GM23338 (cell line): ENCODE data around the gene SEMA6D. TPM values are rescaled to one million over a fixed set of nuclear protein-coding genes. Genes with fewer than 3 reads are reported as not detected.

ENCODE experiments used
- ATAC-seq: fragments of 200-7000 bp; cut with Tn5 transposase; 3 replicates; pipeline ENCODE4 v1.9.1; 2020
- DNase-seq: peaks from one replicate; pipeline ENCODE4 v3.0.0-alpha.2; 2015; ENCODE audit warnings: low spot score
- H2AFZ ChIP-seq: fragments of 200-600 bp; sonication (generic); 2 replicates; pipeline ENCODE4 v1.8.0; 2016; ENCODE audit warnings: antibody characterized with exemption, mild to moderate bottlenecking, moderate library complexity
- H3F3A ChIP-seq: fragments of 200-600 bp; sonication (generic); replicated peaks from 2 replicates; pipeline ENCODE4 v1.8.0; 2017; ENCODE audit warnings: antibody characterized with exemption, mixed run types, low read depth
- H3K27ac ChIP-seq: fragments of 200-600 bp; sonication (generic); 2 replicates; pipeline ENCODE4 v1.6.1; 2016; ENCODE audit warnings: low read depth
- H3K27me3 ChIP-seq: fragments of 200-600 bp; sonication (generic); 2 replicates; pipeline ENCODE4 v1.8.0; 2016; ENCODE audit warnings: mild to moderate bottlenecking, mixed run types, moderate library complexity; ENCODE audit not compliant: insufficient read depth
- H3K36me3 ChIP-seq: fragments of 200-600 bp; sonication (generic); 2 replicates; pipeline ENCODE4 v1.8.0; 2016; ENCODE audit warnings: mild to moderate bottlenecking; ENCODE audit not compliant: insufficient read depth
- H3K4me1 ChIP-seq: fragments of 200-600 bp; sonication (generic); 2 replicates; pipeline ENCODE4 v1.8.0; 2016; ENCODE audit warnings: mild to moderate bottlenecking, moderate library complexity; ENCODE audit not compliant: insufficient read depth
- H3K4me2 ChIP-seq: fragments of 200-600 bp; sonication (generic); 2 replicates; pipeline ENCODE4 v1.7.1; 2017; ENCODE audit warnings: mixed run types
- H3K4me3 ChIP-seq: fragments of 200-600 bp; sonication (generic); 2 replicates; pipeline ENCODE4 v1.6.1; 2016; ENCODE audit warnings: mixed run types
- H3K79me2 ChIP-seq: fragments of 200-600 bp; sonication (generic); replicated peaks from 2 replicates; pipeline ENCODE4 v1.8.0; 2017; ENCODE audit warnings: mild to moderate bottlenecking; ENCODE audit not compliant: insufficient read depth
- H3K9me2 ChIP-seq: fragments of 200-600 bp; sonication (generic); 2 replicates; pipeline ENCODE4 v1.8.0; 2017; ENCODE audit not compliant: insufficient read depth
- H4K20me1 ChIP-seq: fragments of 200-600 bp; sonication (generic); replicated peaks from 2 replicates; pipeline ENCODE4 v1.8.0; 2017; ENCODE audit warnings: mild to moderate bottlenecking; ENCODE audit not compliant: insufficient read depth
- H3K27ac Mint-ChIP-seq: 2 replicates; pipeline ENCODE4 v1.8.0; 2020; ENCODE audit warnings: inconsistent platforms, mild to moderate bottlenecking, moderate library complexity, mixed read lengths
- H3K27me3 Mint-ChIP-seq: 3 replicates; pipeline ENCODE4 v1.8.0; 2022; ENCODE audit warnings: low read depth, mild to moderate bottlenecking, moderate library complexity, mixed read lengths, inconsistent platforms; ENCODE audit not compliant: insufficient read depth, poor library complexity
- H3K36me3 Mint-ChIP-seq: 3 replicates; pipeline ENCODE4 v1.8.0; 2021; ENCODE audit warnings: low read depth, mild to moderate bottlenecking, inconsistent platforms, moderate library complexity, mixed read lengths
- H3K4me1 Mint-ChIP-seq: 3 replicates; pipeline ENCODE4 v1.8.0; 2020; ENCODE audit warnings: mild to moderate bottlenecking, inconsistent platforms, mixed read lengths
- H3K4me3 Mint-ChIP-seq: 3 replicates; pipeline ENCODE4 v1.8.0; 2021; ENCODE audit warnings: moderate library complexity, mild to moderate bottlenecking, inconsistent platforms, mixed read lengths
- H3K9me3 Mint-ChIP-seq: 3 replicates; pipeline ENCODE4 v1.8.0; 2020; ENCODE audit warnings: moderate library complexity, mild to moderate bottlenecking, inconsistent platforms, mixed read lengths
- EZH2 ChIP-seq: fragments of 200-600 bp; sonication (generic); IDR thresholded peaks from one replicate; pipeline ENCODE4 v1.8.0; 2017; ENCODE audit warnings: antibody characterized with exemption, mild to moderate bottlenecking, low read depth; ENCODE audit not compliant: unreplicated experiment
- EZH2phosphoT487 ChIP-seq: fragments of 200-600 bp; sonication (generic); IDR thresholded peaks from one replicate; pipeline ENCODE4 v1.8.1; 2018; ENCODE audit warnings: antibody characterized with exemption; ENCODE audit not compliant: unreplicated experiment
- JUNB ChIP-seq: IDR thresholded peaks from one replicate; pipeline ENCODE4 v1.6.1; 2016; ENCODE audit warnings: antibody characterized with exemption; ENCODE audit not compliant: unreplicated experiment
- NANOG ChIP-seq: IDR thresholded peaks from 2 replicates; pipeline ENCODE4 v1.6.1; 2016; ENCODE audit warnings: antibody characterized with exemption, borderline replicate concordance
- REST ChIP-seq: IDR thresholded peaks from one replicate; pipeline ENCODE4 v1.6.1; 2018; ENCODE audit warnings: antibody characterized with exemption; ENCODE audit not compliant: unreplicated experiment
- STAT1 ChIP-seq: IDR thresholded peaks from one replicate; pipeline ENCODE4 v1.6.1; 2016; ENCODE audit warnings: antibody characterized with exemption; ENCODE audit not compliant: unreplicated experiment
- ZNF114 ChIP-seq: fragments of 250-450 bp; sonication (Bioruptor Pico); IDR thresholded peaks from 2 replicates; pipeline ENCODE4 v1.5.0; 2020; ENCODE audit warnings: mild to moderate bottlenecking, moderate library complexity
- ZNF331 ChIP-seq: fragments of 250-450 bp; sonication (Bioruptor Pico); IDR thresholded peaks from 2 replicates; pipeline ENCODE4 v1.5.0; 2020; ENCODE audit warnings: low read depth, mild to moderate bottlenecking, moderate library complexity
- polyA plus RNA-seq: library from polyadenylated mRNA; unstranded; fragments of >200 nt; fragmentation: Nextera tagmentation; extraction: Ambion mirVana; gene quantifications from 2 replicates; pipeline ENCODE4 v1.2.1, GENCODE V29; 2016
- total RNA-seq: library from RNA; depleted of rRNA; stranded (reverse); fragments of >200 nt; shearing (Covaris generic); gene quantifications from 2 replicates; pipeline ENCODE4 v1.2.3, GENCODE V29; 2014
- TF ChIP-seq, protein P1 (sequence below): IDR thresholded peaks from 2 replicates; pipeline ENCODE4 v1.6.1; 2016; ENCODE audit warnings: antibody characterized with exemption

Gene SEMA6D
- total and polyA plus RNA-seq, 2 experiments from 2014 or later: 0.37 to 0.97 TPM

DNA sequence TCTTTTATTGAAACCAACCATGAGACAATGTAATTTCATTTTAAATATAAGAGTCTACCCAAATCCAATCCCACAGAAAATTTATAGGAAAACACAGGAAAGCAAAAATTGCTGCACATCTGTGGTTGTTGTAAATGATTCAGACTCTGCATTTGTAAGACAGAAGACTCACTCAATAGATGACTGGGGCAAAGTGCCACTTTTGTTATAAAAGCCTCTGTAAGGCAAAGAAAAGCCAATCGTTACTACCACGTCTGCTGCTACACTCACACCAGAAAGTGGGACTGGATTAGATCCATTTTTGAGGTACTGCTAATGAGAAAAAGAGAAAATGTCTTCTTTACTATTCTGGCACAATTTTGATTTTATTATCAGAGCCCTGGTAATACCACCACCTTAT is 74.9 kb downstream of the SEMA6D start:
- H3K4me3 Mint-ChIP-seq: no peak overlapping the region
- H3K27me3 Mint-ChIP-seq: no peaks in the 10 kb centered on the region
- Histone ChIP-seq H4K20me1 (no peaks in the 10 kb centered on the region), H3K4me3 (no peak overlapping the region), H2AFZ (no peak overlapping the region), H3K9me2 (no peaks in the 10 kb centered on the region), H3K27ac (no peak overlapping the region), H3K4me2 (no peak overlapping the region), H3K79me2 (no peaks in the 10 kb centered on the region; the same call in 1 of the 2 replicates), H3F3A (no peaks in the 10 kb centered on the region), H3K4me1 (peaks cover 23% of the 10 kb centered on the region), H3K27me3 (no peaks in the 10 kb centered on the region), H3K36me3 (no peaks in the 10 kb centered on the region)
- no peaks in the 10 kb centered on the region for H3K36me3 Mint-ChIP-seq
- no peaks in the 10 kb centered on the region for H3K9me3 Mint-ChIP-seq
- ATAC-seq (no peak), DNase-seq (no peak)
- peaks cover 16% of the 10 kb centered on the region for H3K4me1 Mint-ChIP-seq
- no peak overlapping the region for H3K27ac Mint-ChIP-seq
- TF ChIP-seq ZNF331 (CRISPR knock-in tag) (no peak), NANOG (no peak), STAT1 (no peak), JUNB (no peak), ZNF114 (CRISPR knock-in tag) (no peak), REST (no peak), EZH2 (no peak)

DNA sequence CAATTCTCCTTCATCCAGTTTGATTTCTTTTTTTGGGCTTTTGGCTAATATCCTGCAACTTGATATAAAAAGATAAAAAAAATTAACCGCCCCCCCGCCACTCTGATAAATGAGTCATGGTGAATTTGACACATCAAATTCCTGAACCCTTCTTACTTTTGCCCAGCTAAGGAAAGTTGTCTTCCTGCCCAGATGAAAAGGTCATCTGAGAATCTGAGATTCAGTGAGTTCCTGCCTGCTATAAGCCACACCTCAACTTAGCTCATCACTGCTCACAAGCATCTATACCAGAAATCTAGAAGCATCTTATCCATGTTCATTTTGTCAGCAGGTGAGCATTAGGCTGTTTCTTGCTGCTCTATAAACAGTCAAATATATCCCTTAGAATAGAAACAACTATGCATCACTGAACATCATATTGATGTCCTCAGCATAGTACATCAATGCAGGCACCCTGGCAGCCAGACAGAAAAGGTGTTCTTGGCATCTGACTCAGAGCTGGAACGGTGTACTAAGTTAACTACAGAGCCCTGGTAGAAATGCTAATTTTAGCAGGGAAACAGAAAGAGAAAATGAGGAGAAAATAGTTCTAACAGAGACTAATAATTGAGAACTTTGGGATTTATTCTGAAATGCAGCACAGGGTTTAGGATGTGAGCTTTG is 77.1 kb downstream of the SEMA6D start:
- no peaks in the 10 kb centered on the region for H3K36me3 ChIP-seq
- no peak for TF ChIP-seq ZNF331 (CRISPR knock-in tag)
- TF ChIP-seq, protein P1, sequence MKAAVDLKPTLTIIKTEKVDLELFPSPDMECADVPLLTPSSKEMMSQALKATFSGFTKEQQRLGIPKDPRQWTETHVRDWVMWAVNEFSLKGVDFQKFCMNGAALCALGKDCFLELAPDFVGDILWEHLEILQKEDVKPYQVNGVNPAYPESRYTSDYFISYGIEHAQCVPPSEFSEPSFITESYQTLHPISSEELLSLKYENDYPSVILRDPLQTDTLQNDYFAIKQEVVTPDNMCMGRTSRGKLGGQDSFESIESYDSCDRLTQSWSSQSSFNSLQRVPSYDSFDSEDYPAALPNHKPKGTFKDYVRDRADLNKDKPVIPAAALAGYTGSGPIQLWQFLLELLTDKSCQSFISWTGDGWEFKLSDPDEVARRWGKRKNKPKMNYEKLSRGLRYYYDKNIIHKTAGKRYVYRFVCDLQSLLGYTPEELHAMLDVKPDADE: no peak
- TF ChIP-seq EZH2phosphoT487: no peak
- H2AFZ ChIP-seq: no peak overlapping the region
- H3K4me1 ChIP-seq: peaks cover 23% of the 10 kb centered on the region
- no peaks in the 10 kb centered on the region; the same call in 1 of the 2 replicates for H3K79me2 ChIP-seq
- Mint-ChIP-seq H3K4me3 (no peak overlapping the region), H3K36me3 (no peaks in the 10 kb centered on the region), H3K27me3 (peaks cover 3% of the 10 kb centered on the region), H3K9me3 (no peaks in the 10 kb centered on the region), H3K4me1 (peaks cover 16% of the 10 kb centered on the region), H3K27ac (no peak overlapping the region)
- H3K27me3 ChIP-seq: no peaks in the 10 kb centered on the region
- no peak overlapping the region for H3K27ac ChIP-seq
- H3K4me2 ChIP-seq: no peak overlapping the region
- no peaks in the 10 kb centered on the region for H3F3A ChIP-seq
- DNase-seq (no peak), ATAC-seq (no peak)
- no peak overlapping the region for H3K4me3 ChIP-seq
- no peaks in the 10 kb centered on the region for H4K20me1 ChIP-seq
- no peaks in the 10 kb centered on the region for H3K9me2 ChIP-seq
